HG03045 (cell line): Measurements from ENCODE around the gene DLL3.
"Not testable (repeated sequence)": the region's sequence is repeated elsewhere in the genome, so short reads cannot be mapped to it uniquely, and the experiment has no call there.

Source experiments
- ATAC-seq: cut with Tn5 transposase; IDR thresholded peaks from one replicate; pipeline ENCODE4 v1.9.1; 2021; ENCODE audit warnings: mild to moderate bottlenecking, moderate library complexity; ENCODE audit not compliant: unreplicated experiment

Gene DLL3, protein sequence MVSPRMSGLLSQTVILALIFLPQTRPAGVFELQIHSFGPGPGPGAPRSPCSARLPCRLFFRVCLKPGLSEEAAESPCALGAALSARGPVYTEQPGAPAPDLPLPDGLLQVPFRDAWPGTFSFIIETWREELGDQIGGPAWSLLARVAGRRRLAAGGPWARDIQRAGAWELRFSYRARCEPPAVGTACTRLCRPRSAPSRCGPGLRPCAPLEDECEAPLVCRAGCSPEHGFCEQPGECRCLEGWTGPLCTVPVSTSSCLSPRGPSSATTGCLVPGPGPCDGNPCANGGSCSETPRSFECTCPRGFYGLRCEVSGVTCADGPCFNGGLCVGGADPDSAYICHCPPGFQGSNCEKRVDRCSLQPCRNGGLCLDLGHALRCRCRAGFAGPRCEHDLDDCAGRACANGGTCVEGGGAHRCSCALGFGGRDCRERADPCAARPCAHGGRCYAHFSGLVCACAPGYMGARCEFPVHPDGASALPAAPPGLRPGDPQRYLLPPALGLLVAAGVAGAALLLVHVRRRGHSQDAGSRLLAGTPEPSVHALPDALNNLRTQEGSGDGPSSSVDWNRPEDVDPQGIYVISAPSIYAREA

DNA sequence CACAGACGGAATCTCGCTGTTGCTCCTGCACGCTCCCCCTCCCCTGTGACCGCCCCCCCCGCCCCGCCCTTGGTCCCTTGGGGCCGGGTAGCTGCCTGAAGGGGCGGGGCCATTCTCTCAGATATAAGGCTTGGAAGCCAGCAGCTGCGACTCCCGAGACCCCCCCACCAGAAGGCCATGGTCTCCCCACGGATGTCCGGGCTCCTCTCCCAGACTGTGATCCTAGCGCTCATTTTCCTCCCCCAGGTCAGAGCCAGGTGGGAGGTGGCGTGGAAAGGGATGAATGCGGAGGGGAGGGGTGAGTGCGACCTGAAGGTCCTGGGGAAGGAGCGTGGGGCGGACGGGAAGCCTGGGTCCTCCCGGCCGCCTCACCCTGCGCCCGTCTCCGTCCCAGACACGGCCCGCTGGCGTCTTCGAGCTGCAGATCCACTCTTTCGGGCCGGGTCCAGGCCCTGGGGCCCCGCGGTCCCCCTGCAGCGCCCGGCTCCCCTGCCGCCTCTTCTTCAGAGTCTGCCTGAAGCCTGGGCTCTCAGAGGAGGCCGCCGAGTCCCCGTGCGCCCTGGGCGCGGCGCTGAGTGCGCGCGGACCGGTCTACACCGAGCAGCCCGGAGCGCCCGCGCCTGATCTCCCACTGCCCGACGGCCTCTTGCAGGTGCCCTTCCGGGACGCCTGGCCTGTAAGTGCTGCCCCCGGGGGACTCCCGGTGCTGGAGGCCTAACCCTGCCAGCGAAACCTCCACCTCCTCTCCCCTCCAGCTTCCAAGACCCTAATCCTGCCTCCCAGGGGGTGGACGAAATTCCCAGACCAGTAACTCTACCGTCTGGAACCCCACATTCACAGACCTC, at the start of gene DLL3:
Gene DLL3 (plus strand): TSS at position 150 of the 845 bp plus-strand sequence. CDS start 28 bp downstream, at position 178.
- ATAC-seq = no peak

DNA sequence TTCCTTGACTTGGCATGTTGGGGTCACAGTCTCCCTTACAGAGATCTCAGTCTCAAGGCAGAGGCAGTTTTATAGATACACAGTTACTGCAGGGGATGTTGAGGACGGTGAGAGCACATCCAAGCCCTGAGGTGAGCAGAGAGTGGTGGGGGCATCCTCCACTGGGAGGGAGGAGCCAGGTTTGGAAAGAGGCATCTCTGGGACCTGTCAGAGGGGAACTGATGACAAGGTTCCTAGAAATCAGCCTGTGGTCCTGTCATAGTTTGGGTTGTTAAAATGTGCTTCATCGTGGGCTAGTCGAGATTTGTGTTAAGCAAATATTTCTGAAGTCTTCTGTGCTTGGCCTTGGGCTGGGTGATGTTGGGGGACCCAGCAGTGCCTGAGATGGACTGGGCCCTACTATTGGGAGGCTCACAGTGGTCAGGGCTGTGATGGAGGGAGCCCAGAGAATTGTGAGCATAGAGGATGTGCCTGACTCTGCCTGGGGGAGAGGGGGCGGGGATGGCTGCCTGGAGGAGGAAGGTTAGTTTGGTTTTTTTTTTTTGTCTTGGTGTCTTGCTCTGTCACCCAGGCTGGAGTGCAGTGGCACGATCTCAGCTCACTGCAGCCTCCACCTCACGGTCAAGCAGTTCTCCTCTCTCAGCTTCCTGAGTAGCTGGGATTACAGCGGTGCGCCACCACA, 49.5 kb upstream of the DLL3 start:
- ATAC-seq = no peak

DNA sequence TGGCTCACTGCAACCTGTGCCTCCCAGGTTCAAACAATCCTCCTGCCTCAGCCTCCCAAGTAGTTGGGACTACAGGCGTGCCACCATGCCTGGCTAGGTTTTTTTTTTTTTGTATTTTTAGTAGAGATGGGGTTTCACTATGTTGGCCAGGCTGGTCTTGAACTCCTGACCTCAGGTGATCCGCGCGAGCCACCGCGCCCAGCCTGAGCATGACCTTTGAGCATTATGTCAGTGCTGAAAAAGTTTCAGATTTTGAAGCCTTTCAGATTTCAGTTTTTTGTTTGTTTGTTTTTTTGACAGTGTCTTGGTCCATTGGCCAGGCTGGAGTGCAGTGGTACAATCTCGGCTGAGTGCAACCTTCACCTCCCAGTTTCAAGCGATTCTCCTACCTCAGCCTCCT, 47.5 kb upstream of the DLL3 start:
- not testable (repeated sequence) for ATAC-seq

DNA sequence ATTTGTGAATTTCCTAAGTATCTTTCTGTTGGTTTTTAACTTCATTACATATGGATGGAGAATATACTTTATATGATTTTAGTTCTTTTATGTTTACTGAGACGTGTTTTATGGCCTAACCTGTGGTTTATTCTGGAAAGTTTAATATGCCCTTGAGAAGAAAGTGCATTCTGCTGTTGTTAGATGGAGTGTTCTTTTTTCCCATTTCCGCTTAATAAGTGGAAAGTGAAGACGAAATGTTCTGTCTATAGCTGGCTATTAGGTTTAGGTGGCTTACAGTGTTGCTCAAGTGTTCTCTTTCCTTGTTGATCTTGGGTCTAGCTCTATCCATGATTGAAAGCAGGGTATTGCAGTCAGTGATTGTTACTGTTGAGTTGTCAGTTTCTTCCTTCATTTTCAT, 35.3 kb upstream of the DLL3 start:
- ATAC-seq = no peak

DNA sequence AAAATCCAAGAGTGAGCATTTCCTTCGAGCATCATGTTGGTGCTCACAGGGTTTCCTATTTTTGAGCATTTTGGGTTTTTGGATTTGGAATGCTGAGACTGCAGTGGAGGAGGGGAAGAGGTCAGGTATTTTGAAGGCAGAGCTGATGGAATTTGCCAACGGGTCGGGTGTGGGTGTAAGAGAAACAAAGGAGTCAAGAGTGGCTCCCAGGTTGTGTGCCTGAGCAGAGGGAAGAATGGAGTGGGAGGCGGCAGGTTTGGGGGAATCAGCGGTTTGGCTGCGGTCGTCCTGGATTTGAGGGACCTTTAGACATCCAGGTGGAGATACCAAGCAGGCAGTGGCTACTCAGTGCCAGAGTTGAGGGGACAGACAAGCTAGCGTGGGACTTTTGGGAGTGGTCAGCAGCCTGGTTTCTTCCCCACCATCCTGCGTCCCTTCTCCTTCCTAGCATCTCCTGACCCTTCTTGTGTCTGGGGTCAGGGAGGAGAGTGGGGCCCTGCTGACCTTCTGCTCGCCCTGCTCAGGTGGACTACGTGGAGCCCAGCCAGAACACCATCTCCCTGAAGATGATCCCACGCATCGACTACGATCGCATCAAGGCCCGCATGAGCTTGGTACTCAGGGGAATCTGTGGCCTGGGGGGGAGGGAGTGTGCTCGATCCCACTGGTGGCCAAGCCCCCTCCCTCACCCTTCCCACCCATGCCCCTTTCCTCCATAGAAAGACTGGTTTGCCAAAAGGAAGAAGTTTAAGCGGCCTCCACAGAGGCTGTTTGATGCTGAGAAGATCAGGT, 32.6 kb upstream of the DLL3 start:
- no peak for ATAC-seq

DNA sequence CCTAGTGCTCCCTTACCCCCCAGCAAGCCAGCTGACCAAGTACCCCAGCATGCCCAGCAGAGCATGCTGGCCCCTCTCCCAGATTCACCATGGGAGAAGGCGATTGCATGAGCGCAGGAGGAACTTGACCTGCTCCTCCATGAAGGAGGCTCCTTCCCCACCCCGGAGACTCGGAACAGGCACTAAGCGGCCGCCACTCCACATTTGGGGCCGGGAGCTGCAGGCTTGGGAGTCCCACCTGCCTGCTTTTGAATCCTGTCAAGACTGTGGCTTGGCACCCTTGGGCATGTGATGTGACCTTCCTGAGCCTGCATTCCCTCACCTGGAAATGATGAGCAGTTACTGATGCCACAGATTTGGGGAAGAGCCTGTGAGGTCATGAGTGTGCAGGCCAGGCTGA, 30.8 kb upstream of the DLL3 start:
- ATAC-seq = no peak

DNA sequence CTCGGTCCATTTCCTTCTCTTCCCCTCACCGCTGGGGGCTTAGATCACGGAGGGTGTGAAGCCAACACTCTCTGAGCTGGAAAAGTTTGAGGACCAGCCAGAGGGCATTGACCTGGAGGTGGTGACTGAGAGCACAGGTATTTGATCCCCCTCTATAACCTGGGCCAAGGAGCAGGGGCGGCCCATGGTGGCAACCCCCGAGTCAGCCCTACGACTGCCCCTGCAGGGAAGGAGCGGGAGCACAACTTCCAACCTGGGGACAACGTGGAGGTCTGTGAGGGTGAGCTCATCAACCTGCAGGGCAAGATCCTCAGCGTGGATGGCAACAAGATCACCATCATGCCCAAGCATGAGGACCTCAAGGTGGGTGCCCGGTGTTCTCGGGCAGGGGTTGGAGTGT, 29.7 kb upstream of the DLL3 start:
- no peak for ATAC-seq

DNA sequence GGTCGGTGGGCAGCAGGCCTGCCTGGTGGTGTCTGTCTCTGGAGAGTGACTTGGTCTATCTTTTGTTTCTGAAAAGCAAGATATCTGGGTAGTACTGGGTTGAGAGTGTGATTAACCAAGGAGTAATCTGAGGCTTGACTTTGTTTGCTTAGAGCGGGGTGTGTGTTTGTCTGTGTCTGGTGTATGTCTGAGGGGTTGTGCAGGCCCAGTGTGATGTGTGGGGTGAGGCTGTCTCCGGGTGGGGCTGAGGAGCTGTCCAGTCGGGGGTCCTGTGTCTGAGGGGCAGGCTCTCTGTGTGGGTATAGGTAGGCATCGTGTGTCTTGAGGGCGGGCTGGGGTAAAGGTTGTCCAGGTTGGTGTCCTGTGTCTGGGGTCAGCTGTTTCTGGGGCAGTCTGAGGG, 29.2 kb upstream of the DLL3 start:
- no peak for ATAC-seq

DNA sequence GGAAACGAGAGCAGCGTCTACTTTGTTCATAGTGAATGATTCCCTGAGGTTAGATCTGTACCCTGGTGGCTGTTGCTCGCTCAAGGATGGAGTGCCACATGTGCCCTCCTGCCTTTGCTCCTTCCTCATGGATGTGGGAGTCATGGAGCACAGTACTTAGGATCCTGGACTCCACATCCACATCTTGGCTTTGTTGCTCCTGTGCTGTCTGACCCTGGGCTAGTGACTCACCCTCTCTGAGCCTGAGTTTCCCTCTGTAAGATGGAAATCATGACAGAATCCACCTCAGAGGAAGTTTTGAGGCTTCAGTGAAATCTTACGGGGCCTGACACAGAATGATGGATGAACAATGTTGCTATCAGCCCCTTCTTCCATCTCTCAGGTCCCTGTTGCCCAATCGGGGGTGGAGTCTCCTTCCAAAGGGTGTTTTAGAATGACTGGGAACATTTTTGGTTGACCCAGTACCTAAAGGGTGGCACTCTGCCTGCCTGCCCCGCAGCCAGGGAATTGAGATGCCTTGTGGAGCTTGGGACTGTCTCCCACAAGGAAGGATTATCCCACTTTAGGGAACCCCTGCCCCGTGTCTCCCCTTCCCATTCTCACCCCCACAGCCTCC, 27.9 kb upstream of the DLL3 start:
- no peak for ATAC-seq

DNA sequence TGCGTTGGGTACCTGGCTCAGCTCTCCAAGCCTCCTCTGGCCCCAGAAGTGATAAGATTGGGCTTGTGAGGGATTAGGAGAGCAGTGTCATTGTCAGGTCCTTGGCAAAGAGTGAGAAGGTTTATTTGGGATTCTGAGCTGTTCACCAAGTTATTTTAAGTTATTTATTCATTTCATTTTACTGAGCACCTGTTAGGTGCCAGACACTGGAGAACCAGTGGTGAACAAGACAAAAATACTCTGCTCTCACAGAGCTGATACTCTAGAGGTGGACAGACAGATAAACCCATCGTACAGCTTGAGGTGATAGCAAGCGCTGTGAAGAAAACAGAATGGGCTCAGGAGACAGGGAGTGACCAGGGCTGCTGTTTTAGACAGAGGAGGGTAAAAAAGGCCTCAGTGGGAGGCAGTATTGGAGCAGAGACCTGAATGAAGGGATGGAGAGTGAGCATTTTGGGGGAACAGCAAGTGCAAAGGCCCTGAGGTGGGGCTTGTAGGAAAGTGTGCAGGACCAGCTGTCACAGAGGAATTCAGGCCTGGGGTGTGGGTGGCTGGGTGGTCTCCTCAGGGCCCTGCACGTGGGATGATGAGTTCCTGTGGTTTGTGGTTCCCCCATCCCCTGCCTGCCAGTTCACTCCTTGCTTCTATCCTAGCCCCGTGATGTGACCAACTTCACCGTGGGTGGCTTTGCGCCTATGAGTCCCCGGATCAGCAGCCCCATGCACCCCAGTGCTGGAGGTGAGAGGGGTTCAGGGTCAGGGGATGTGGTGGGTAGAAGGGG, 26.8 kb upstream of the DLL3 start:
- no peak for ATAC-seq

DNA sequence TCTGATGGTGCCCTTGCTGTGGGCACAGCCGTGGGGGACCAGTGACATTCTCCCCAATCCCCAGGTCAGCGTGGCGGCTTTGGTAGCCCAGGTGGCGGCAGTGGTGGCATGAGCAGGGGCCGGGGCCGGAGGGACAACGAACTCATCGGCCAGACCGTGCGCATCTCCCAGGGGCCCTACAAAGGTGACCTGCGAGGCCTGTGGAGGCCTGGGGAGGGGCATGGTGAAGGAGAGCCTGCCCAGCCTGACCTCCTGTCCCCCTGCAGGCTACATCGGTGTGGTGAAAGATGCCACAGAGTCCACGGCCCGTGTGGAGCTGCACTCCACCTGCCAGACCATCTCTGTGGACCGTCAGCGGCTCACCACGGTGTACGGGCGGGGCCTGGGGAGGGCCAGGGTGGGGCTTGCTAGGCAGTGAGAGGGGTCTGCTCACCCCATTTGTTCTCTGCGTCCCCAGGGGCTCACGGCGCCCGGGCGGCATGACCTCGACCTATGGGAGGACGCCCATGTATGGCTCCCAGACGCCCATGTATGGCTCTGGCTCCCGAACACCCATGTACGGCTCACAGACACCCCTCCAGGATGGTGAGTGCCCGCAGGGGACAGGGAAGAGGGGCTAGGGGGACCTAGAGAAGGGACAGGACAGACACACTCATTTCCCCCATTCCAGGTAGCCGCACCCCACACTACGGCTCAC, 25.9 kb upstream of the DLL3 start:
- no peak for ATAC-seq

DNA sequence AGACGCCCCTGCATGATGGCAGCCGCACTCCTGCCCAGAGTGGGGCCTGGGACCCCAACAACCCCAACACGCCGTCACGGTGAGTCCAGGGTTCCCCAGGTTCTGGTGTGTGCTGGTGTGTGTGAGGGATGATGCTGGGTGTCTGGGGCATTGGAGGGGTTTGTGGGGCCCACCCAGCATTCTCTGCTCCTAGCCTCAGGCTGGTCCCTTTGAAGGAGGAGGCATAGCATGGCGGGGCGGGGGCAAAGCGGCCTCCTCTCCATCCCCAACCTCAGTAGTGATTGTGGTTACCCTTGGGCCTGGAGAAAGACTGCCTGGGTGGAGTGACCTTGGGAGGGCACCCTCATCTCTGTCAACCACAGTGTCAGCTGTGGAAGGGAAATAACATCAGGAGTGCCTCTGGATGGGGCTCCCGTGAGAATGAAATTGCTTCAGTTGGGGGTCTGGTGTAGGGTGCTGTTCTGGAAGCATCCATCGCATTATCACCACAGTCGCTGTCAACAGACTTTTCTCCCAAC, 25.2 kb upstream of the DLL3 start:
- no peak for ATAC-seq

DNA sequence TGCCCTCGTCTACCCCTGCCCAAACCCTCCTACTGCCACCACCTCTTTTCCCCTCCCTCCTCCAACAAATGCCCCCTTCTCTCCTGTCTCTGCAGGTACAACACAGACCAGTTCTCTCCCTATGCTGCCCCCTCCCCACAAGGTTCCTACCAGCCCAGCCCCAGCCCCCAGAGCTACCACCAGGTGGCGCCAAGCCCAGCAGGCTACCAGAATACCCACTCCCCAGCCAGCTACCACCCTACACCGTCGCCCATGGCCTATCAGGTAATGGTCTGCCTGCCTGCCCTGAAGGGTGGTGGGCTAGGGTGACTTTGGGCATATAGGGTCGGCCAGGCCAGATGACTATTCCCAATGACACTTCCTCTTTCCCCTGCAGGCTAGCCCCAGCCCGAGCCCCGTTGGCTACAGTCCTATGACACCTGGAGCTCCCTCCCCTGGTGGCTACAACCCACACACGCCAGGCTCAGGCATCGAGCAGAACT, 24.6 kb upstream of the DLL3 start:
- ATAC-seq = no peak

DNA sequence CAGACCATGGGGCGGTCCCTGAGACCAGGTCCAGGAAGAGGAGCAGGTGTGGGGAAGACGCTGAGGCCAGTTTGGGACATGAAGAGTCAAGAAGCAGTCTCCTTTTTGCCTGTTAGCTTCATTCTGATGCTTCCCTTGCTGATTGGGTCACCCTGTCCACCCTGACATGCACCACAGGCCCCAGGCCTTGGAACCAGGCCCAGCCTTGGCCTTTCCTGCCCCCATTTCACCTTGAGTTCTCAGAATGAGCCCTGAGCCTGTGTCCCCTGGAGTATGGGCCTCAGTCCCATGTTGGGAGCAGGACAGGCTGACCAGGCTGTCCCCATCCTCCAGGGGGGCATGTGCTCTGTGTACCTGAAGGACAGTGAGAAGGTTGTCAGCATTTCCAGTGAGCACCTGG, 23.0 kb upstream of the DLL3 start:
- ATAC-seq = no peak

DNA sequence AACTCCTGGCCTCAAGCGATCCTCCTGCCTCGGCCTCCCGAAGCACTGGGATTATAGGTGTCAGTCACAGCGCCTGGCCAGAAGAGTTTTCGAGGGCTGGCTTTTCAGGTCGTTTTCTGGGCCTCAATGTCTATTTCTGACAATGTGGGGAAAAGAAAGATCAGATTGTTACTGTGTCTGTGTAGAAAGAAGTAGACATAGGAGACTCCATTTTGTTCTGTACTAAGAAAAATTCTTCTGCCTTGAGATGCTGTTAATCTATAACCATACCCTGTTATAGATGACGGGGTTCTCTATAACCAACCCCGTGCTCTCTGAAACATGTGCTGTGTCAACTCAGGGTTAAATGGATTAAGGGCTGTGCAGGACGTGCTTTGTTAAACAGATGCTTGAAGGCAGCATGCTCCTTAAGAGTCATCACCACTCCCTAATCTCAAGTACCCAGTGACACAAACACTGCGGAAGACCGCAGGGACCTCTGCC, 19.4 kb upstream of the DLL3 start:
- ATAC-seq = not testable (repeated sequence)

DNA sequence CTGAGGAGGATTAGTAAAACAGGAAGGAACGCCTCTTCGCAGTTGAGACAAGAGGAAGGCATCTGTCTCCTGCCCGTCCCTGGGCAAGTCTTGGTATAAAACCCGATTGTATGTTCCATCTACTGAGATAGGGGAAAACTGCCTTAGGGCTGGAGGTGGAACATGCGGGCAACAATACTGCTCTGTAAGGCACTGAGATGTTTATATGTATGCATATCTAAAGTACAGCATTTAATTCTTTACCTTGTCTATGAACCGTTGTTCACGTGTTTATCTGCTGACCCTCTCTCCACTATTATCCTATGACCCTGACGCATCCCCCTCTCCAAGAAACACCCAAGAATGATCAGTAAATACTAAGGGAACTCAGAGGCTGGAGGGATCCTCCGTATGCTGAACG, 18.8 kb upstream of the DLL3 start:
- ATAC-seq = no peak

DNA sequence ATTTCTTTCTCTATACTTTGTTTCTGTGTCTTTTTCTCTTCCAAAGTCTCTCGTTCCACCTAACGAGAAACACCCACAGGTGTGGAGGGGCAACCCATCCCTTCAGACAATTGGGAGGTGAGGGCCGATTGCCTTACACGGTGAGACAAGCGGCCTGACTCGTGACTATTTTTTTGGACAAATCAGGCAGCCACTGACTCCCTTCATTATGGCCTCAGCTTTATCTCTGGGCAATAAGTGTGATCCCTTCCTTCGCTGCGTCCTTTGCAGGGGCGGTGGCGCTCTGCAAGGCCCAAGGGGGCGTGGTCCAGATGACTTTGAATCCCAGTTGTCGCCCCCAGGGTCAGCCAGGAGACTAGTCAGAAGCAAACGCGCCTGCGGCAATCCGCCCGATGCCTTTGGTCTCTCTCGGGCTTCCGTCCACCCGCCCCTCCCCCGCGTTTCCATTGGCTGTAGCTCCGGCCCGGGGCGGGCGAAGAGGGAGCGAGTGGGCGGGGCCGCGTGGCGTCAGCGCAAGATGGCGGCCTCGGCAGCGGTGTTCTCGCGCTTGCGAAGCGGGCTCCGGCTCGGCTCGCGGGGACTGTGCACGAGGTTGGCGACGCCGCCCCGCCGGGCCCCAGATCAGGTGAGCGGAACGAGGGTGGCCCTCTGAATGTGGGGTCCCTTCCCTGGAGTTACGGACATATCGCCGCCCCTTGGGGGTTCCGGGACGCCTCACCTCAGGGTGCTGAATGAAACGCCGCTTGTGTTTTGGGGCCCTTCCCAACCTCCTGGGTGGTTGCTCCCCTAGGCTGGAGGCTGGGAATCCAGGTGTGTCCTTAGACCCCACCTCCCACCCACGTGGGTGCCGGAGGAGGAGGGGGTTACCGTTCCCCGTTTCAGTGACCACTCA, 18.2 kb upstream of the DLL3 start, which contains the start of gene TIMM50:
Gene TIMM50 (plus strand): TSS at position 502 of the 892 bp plus-strand sequence. CDS start 16 bp downstream, at position 518.
- peak; percentile 84 for ATAC-seq
